WERI-Rb-1 (cell line): ENCODE measurements around the gene CSKMT.

ENCODE experiments used
- DNase-seq: peaks from one replicate; pipeline ENCODE4 v3.0.0-alpha.2; 2020
- H3K27ac ChIP-seq: fragments of 250-450 bp; sonication (Bioruptor Pico); 2 replicates; pipeline ENCODE4 v1.5.1; 2020; ENCODE audit warnings: mild to moderate bottlenecking, moderate library complexity
- H3K27me3 ChIP-seq: fragments of 250-450 bp; sonication (Bioruptor Pico); 2 replicates; pipeline ENCODE4 v1.5.1; 2021; ENCODE audit warnings: mild to moderate bottlenecking, low read depth, moderate library complexity; ENCODE audit not compliant: insufficient read depth, severe bottlenecking
- H3K36me3 ChIP-seq: fragments of 250-450 bp; sonication (Bioruptor Pico); 2 replicates; pipeline ENCODE4 v1.5.1; 2020; ENCODE audit warnings: mild to moderate bottlenecking, moderate library complexity
- H3K4me3 ChIP-seq: 2 replicates; pipeline ENCODE4 v1.5.1; 2011; ENCODE audit warnings: low read depth, mild to moderate bottlenecking, control low read depth, low read length
- H3K9me3 ChIP-seq: fragments of 250-450 bp; sonication (Bioruptor Pico); 2 replicates; pipeline ENCODE4 v1.5.1; 2021; ENCODE audit warnings: mild to moderate bottlenecking, moderate library complexity; ENCODE audit not compliant: severe bottlenecking
- TF ChIP-seq, protein P1 (sequence below): IDR thresholded peaks from 2 replicates; pipeline ENCODE4 v1.5.1; 2011; ENCODE audit warnings: low read depth, mild to moderate bottlenecking, control low read depth, inconsistent platforms, low read length

CSKMT gene

DNA sequence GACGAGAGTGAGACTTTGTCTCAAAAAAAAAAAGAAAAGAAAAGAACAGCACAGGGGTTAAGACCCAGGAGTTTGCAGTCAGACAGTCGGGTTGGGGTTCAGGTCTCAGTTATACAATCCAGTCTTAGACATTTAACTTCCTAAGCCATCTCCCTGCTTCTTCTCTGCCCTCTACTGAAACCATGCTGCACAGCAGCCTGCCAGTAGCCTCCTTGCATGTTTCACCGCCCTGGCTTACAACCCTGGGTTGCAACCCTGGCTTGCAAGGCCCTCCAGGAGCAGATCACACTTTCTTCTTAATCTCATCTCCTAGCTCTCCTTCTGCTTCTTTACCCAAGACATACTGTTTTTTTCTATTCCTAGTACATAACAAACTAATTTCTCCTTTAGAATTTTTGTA, 37.4 kb upstream of the CSKMT start:
- Histone ChIP-seq H3K27me3 (no peaks in the 10 kb centered on the region), H3K9me3 (no peaks in the 10 kb centered on the region), H3K27ac (no peak overlapping the region), H3K36me3 (peaks cover 78% of the 10 kb centered on the region), H3K4me3 (no peak overlapping the region)
- TF ChIP-seq, protein P1, sequence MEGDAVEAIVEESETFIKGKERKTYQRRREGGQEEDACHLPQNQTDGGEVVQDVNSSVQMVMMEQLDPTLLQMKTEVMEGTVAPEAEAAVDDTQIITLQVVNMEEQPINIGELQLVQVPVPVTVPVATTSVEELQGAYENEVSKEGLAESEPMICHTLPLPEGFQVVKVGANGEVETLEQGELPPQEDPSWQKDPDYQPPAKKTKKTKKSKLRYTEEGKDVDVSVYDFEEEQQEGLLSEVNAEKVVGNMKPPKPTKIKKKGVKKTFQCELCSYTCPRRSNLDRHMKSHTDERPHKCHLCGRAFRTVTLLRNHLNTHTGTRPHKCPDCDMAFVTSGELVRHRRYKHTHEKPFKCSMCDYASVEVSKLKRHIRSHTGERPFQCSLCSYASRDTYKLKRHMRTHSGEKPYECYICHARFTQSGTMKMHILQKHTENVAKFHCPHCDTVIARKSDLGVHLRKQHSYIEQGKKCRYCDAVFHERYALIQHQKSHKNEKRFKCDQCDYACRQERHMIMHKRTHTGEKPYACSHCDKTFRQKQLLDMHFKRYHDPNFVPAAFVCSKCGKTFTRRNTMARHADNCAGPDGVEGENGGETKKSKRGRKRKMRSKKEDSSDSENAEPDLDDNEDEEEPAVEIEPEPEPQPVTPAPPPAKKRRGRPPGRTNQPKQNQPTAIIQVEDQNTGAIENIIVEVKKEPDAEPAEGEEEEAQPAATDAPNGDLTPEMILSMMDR = peak; percentile 36; the same call in 1 of the 2 replicates
- no peak for DNase-seq

DNA sequence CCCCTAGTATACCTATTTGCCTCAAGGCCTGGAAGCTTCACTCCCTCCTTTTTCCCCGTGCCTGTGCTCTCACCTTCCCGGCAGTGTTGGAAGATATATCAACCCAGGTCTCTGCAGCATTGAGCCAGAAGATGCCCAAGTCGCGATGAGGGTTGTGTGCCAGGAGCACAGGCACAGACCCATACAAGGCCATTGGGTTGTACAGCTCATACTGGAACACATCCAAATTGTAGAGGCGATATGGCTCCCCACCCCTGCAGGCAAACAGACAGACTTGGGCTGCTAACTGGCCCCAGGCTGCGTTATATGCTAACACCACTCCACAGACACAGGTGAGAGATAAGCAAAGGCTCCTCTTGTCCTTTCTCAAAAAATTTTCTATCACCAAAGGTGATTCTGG, 32.6 kb upstream of the CSKMT start:
- Histone ChIP-seq H3K4me3 (no peak overlapping the region), H3K27ac (no peak overlapping the region), H3K9me3 (no peaks in the 10 kb centered on the region), H3K36me3 (peaks cover 89% of the 10 kb centered on the region), H3K27me3 (no peaks in the 10 kb centered on the region)
- no peak for DNase-seq
- TF ChIP-seq, protein P1 = no peak

DNA sequence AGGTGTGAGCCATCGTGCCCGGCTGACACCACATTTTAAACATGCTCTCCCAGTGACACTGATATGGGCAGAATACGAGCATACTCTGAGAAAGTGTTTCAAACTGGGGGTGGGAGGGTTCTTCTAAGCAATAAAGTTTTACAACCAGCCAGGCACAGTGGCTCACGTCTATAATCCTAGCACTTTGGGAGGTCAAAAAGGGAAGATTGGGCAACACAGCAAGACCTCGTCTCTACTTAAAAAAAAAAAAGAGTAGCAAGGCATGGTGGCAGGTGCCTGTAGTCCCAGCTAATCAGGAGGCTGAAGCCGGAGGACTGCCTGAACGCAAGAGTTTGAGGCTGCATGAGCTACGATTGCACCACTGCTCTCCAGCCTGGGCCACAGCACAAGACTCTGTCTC, 20.9 kb upstream of the CSKMT start:
- Histone ChIP-seq H3K4me3 (no peak overlapping the region), H3K9me3 (no peaks in the 10 kb centered on the region), H3K36me3 (peaks cover 53% of the 10 kb centered on the region), H3K27me3 (no peaks in the 10 kb centered on the region), H3K27ac (no peak overlapping the region)
- no peak for DNase-seq
- TF ChIP-seq, protein P1 = no peak

DNA sequence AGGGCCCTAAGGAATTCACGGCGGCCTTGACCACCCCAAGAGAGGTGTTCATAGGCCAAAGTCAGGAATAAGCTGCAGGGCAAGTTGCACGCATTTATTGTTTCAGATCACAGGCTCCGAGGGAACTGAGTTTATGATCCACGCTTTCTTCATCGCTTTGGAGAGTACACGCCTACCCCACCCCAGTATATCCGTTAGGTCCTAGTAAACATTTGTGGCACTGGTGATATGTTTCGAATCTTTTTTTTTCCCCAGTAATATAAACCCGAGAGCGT, 19.5 kb upstream of the CSKMT start:
- TF ChIP-seq, protein P1 = no peak
- H3K27ac ChIP-seq = peak overlapping the region; percentile 97
- no peaks in the 10 kb centered on the region for H3K9me3 ChIP-seq
- peak overlapping the region; percentile 99 for H3K4me3 ChIP-seq
- H3K36me3 ChIP-seq = peaks cover 54% of the 10 kb centered on the region
- DNase-seq = no peak
- no peaks in the 10 kb centered on the region for H3K27me3 ChIP-seq

DNA sequence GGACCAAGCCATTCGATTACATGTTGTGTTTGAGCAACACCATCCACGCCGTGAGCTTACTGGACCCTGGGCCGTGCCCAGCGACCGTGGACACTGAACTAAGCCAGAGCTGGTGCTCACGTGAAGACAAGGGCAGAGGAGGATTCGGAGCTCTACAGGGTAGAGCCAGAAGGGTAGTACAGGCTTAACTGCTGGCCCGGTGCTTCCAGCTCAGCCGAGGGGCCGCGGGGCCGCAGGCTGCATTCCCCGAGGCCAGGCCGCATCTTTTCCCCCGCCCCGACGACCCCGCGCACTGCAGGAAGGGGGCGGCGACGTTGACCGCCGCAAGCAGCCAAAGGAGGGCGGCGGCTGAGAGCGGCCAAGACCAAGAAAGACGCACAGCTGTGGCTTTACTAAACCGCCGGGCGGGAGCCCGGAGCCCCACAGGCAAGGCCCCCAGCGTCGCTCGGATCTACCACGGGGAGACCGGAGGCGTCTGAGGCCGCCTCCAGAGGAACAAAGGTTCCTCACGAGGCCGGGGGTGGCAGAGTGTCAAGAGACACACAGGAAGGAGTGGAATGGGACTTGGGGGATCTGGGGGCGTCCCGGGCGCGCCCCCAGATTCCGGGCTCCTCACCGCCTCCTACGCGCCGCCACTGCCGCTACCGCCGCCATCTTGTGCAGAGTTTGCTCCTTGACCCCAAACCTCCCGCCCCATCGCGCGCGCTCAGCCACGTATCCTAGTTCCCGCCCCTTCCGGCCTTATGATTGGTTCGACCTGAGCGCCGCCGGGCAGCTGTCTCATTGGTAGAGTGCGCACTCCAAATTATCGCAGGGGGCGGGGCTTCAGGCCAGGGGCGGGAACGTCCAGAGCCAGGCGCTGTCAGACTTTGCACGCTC, 18.9 kb upstream of the CSKMT start, which contains the start of gene GANAB:
Gene GANAB, minus strand, starts transcription at position 668 of the 879 bp plus-strand sequence. Its CDS starts 14 bp downstream, at position 654.
- DNase-seq = peak; percentile 99
- Histone ChIP-seq H3K36me3 (peaks cover 54% of the 10 kb centered on the region), H3K4me3 (peak within 1 kb of the TSS; percentile 99), H3K27ac (peak within 1 kb of the TSS; percentile 97), H3K9me3 (no peaks in the 10 kb centered on the region), H3K27me3 (no peaks in the 10 kb centered on the region)
- TF ChIP-seq, protein P1 = no peak
